CMK (cell line): Measurements from ENCODE around the gene MAP4K3.
"Not testable (repeated sequence)": the region's sequence is repeated elsewhere in the genome, so short reads cannot be mapped to it uniquely, and the experiment has no call there.

Experiments
- DNase-seq: peaks from one replicate; pipeline ENCODE4 v3.0.0-alpha.2; 2010; ENCODE audit warnings: low read depth

The MAP4K3 gene

GRCh38 chr2:39408351-39409136, 28.5 kb downstream of the MAP4K3 start:
- no peak for DNase-seq

- DNase-seq, result no peak
Observed at GRCh38 chr2:39407516-39408296, 29.4 kb downstream of the MAP4K3 start.

GRCh38 chr2:39405364-39405763, 31.7 kb downstream of the MAP4K3 start:
- no peak for DNase-seq

- DNase-seq, result no peak
Observed at GRCh38 chr2:39403311-39403710, 33.8 kb downstream of the MAP4K3 start.

- no peak for DNase-seq
Observed at GRCh38 chr2:39401319-39401718, 35.8 kb downstream of the MAP4K3 start.

- no peak for DNase-seq
Observed at GRCh38 chr2:39399570-39399969, 37.5 kb downstream of the MAP4K3 start.

- no peak for DNase-seq
Observed at GRCh38 chr2:39395313-39395712, 41.8 kb downstream of the MAP4K3 start.

GRCh38 chr2:39394516-39394961, 42.5 kb downstream of the MAP4K3 start:
- no peak for DNase-seq

- no peak for DNase-seq
Observed at GRCh38 chr2:39392672-39393071, 44.4 kb downstream of the MAP4K3 start.

- DNase-seq, result no peak
Observed at GRCh38 chr2:39390216-39390615, 46.9 kb downstream of the MAP4K3 start.

GRCh38 chr2:39386064-39386463, 51.0 kb downstream of the MAP4K3 start:
- DNase-seq, result no peak

GRCh38 chr2:39385172-39385571, 51.9 kb downstream of the MAP4K3 start:
- no peak for DNase-seq

GRCh38 chr2:39384071-39384470, 53.0 kb downstream of the MAP4K3 start:
- DNase-seq, result not testable (repeated sequence)

GRCh38 chr2:39383146-39383545, 53.9 kb downstream of the MAP4K3 start:
- no peak for DNase-seq

- DNase-seq, result no peak
Observed at GRCh38 chr2:39381653-39382052, 55.4 kb downstream of the MAP4K3 start.

GRCh38 chr2:39380525-39381150, 56.4 kb downstream of the MAP4K3 start:
- DNase-seq, result no peak

GRCh38 chr2:39379643-39380524, 57.2 kb downstream of the MAP4K3 start:
- DNase-seq, result peak; percentile 18

GRCh38 chr2:39378968-39379367, 58.1 kb downstream of the MAP4K3 start:
- no peak for DNase-seq

- DNase-seq, result no peak
Observed at GRCh38 chr2:39377226-39377939, 59.7 kb downstream of the MAP4K3 start.

- DNase-seq, result no peak
Observed at GRCh38 chr2:39375917-39376316, 61.2 kb downstream of the MAP4K3 start.

GRCh38 chr2:39373181-39373802, 63.8 kb downstream of the MAP4K3 start:
- no peak for DNase-seq
